Left colon (tissue), 2 donors: ENCODE measurements around the gene CHST8. TPM values are rescaled to one million over a fixed set of nuclear protein-coding genes. Genes with fewer than 3 reads are reported as not detected.

Source experiments
- total RNA-seq, 2 donors: library from RNA; stranded (reverse); fragmentation: NEBNext Ultra II Directional; extraction: Animal tissue kit (Norgen Biotek cat#: 25700); gene quantifications; one replicate each; pipeline ENCODE4 v1.2.1, GENCODE V29; 2021
- donor health status: DM: no; HTN: no; CAD: no.
- donor health status: DM: yes; HTN: yes; CAD: no.

The CHST8 gene
- total RNA-seq, 2 donors from 2014 or later: not detected

Other genes starting within 250 kb of the CHST8 start
- 10 to 100 TPM; 70.1 to 73.2 TPM for gene CEBPG, start 248.2 kb upstream of the CHST8 start, total RNA-seq
- gene PEPD, start 100.2 kb upstream of the CHST8 start, total RNA-seq: 10 to 100 TPM; 35.7 to 86.1 TPM
- 10 to 100 TPM in 1 of 2 donors, 1 to 10 TPM in 1; 9.0 to 13.1 TPM for gene KCTD15, start 174.9 kb downstream of the CHST8 start, total RNA-seq